Medulla oblongata (tissue), 1 donor: ENCODE results near the gene CHMP3.
"Not testable (repeated sequence)": the region's sequence is repeated elsewhere in the genome, so short reads cannot be mapped to it uniquely, and the experiment has no call there.

Source experiments
- DNase-seq: peaks from one replicate; pipeline ENCODE4 v3.0.0-alpha.2; 2015; ENCODE audit errors: extremely low spot score

Gene CHMP3

DNA sequence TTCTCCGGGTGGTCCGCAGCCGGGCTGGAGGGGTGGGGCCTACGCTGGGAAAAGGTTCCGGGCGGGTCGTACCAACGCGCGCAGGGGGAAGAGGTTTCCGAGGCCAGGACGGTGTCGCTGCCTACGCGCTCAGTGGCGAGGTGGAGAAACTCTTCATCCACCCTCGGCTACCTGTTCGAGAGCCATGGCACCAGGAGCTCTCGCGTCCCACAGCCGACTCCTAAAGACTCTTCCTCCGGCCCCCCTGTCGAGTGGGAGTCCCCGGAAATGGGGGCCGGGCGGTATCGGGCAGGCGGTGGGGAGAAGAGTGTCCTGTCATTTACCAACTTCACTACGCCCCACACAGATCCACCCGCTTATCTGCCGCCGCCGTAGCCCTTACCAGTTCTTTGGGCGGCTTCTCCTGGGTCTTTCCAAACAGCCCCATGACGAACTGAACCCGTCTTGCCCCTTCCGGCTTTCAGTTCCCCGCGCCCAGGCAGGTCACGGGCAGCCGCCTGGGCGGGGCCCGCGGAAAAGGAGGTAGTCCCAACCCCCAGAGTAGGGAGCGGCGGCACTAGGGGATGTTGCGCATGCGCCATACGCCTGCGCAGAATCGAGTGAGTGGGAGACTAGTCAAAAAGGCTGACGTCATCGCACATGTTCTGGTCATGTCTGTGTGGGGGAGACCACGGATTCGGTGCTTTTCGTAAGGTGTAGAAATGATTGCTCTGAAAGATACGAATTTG, at the start of gene CHMP3:
CHMP3 (minus strand) TSS at position 522 of the 728 bp plus-strand sequence; CDS start at position 427, 95 bp downstream.
- DNase-seq, result peak; percentile 99

DNA sequence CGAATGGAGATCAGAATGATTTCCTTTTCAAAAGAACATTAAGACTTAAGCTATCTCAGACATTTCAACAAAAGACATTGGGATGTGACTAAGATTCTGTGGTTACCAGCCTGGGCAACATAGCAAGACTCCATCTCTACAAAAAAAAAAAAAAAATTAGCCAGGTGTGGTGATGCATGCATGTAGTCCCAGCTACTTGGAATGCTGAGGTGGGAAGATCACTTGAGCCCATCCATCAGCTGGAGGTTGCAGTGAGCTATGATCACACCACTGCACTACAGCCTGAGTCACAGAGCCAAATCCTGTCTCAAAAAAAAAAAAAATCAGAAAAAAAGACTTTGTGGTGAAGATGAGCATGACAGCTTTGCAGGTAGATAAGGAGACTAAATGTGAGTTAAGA, 47.6 kb upstream of the CHMP3 start:
- DNase-seq, result no peak

DNA sequence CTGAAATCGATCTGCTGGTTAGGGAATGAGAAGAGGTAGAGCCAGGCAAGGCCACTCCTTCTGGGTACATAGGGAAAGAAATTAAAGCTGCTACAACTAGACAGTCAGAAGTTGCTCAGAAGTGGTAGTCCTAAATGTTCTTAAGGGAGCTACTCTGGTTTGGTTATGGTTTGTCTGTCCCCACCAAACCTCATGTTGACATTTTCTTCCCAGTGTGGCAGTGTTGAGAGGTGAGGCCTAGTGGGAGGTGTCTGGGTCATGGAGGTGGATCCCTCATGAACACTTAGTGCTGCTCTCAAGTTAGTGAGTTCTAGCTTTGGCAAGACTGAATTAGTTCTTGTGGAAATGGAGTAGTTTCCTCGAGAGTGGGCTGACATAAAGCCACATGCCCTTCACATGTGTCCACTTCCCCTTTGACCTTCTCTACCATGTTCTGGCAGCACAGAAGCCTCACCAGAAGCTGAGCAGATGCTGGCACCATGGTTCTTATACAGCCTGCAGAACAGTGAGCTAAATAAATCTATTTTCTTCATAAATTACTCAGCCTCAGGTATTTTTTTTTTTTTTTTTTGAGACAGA, 45.7 kb upstream of the CHMP3 start:
- no peak for DNase-seq

DNA sequence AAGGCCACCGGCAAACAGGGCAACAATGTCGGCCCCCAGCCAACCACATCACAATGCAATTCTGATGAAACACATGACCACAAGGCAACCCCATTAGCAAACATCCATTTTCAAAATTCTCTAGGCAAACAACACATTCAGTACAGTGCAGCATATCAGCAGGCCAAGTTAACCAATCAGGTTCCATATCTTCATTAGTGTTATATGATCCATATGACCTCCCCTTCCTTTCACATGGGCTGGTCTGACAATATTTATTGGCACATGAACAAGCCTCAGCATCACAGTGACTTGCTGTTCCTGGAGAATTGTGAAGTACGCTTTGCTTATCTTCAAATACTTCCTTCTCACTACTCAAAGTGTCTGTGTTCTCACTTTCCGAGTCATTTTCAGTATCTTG, 40.7 kb upstream of the CHMP3 start:
- no peak for DNase-seq

DNA sequence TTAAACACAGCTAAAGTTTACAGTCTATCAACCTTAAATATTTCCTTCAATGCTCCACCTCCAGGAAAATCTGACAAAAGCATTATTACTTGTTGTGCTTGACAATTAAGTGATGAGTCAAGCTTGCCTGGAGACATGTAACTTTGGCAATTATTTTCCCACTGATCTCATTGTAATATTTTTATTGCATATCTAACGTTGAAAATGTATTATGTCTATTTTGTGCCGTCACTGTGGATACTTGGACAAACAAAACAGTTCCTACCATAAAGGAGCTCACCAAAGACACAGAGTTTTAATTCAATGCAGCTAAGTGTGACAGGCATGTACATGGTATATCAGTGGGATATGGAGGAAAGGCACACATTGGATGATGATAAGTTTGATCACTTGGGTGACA, 35.7 kb upstream of the CHMP3 start:
- no peak for DNase-seq

DNA sequence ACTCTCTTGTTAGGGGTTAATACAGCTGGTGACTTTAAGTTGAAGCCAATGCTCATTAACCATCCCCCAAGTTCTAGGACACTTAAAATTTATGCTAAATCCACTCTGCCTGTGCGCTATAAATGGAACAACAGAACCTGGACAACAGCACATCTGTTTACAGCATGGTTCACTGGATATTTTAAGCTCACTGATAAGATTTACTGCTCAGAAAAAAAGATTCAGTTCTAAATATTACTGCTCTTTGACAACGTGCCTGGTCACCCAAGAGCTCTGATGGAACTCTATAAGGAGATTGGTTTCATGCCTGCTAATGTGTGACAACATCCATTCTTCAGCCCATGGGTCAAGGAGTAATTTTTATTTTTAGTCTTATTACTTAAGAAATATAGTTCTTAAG, 32.9 kb upstream of the CHMP3 start:
- DNase-seq, result no peak

DNA sequence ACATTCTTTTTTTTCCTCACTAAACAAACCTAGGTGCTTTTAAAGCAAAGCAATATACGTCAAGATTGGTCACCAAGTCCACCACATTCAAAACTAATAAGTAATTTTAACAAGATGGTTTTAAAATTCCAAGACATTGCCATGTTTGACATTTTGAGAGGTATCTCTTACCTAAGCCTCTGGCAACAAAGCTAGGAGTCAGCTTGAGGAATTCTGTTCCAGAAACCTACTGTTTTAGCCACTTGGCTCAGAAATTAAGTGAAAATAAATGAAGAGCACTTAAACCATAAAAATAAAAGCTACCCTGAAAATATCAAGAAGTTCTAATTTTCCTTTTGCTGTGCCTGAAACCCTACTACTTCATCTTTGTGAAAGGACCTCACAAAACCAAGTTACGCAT, 30.0 kb upstream of the CHMP3 start:
- DNase-seq, result no peak

DNA sequence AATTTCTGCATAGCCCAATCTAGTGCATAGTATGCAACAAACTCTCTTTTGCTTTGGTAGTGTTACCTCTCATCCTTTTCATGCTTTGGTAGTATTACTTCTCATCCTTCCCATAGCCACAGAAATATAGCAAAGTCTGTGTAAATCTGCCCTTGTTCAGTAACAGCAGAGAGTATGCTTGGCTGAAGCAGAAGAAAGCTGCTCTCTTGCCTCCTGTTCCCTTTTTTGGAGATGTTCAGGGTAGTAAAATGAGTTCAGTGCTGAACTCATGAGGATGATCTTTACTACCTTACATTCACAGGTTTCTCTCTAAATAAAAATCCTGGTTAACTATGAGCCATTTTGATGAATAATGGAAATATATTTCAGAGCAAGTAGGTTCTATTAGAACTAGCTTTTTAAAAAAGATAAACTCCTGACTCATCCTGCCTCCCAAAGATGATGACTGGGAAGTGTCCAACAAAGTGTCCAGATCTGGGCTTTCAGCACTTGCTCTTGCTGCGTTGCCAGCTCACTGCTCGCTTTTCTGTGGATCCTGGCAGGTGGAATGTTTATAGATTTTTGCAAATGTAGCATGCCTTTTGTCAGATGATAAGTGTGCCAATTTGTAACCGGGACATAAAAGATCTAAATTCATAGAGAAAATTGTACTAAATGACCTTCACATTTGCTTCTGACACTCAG, 29.4 kb upstream of the CHMP3 start:
- peak; percentile 33 for DNase-seq

DNA sequence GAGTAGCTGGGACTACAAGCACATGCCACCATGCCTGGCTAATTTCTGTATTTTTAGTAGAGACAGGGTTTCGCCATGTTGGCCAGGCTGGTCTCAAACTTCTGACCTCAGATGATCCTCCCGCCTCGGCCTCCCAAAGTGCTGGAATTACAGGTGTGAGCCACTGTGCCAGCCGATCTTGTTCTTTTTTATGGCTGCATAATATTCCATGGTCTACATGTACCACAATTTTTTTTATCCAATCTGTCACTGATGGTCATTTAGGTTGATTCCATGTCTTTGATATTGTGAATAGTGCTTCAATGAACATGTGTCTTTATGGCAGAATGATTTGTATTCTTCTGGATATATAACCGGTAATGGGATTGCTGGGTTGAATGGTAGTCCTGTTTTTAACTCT, 26.5 kb upstream of the CHMP3 start:
- not testable (repeated sequence) for DNase-seq

DNA sequence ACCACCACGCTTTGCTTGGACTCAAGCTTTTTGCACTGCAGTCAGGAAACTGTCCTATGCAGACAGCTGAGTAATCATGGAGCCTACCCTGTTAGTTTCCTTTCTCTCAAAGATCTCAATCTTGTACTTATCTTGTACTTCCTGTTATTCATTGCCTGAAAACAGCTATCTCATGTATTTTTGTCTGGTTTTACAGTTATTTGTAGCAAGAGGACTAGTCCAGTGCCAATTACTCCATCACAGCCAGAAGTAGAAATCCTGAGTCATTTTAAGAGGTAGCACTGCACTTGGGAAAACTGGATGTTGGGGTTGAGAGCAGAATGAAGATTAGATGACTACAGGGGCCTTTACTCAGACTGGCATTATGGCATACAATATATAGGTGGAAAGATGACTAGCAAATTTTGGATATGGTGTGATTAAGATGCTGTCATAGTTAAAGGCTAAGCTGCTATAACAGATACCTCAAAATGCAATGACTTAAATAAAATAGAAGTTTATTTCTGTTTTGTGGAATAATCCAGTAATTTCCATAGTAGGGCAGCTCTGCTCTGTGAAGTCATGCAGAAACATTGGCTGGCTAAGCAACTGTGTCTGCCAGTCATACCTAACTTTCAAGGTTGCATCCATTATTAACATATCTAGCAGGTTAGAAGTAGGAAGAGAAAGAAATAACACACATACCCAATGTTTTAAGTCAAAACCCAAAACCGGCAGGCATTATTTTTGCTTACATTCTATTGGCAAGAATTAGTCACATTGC, 21.1 kb upstream of the CHMP3 start:
- DNase-seq, result peak; percentile 26

DNA sequence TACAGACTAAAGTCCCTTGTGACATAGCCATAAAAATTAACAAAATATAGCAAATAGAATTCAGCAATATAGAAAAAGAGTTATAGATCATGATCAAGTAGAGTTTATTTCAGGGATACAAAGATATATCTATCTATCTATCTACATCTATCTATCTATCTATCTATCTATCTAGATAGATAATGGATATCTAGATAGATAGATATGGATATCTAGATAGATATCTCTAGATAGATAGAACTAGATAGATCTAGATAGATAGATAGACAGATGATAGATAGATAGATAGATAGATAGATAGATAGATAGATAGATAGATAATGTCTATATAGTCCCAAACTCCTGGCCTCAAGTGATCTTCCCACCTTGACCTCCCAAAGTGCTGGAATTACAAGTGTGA, 17.3 kb upstream of the CHMP3 start:
- DNase-seq, result no peak

DNA sequence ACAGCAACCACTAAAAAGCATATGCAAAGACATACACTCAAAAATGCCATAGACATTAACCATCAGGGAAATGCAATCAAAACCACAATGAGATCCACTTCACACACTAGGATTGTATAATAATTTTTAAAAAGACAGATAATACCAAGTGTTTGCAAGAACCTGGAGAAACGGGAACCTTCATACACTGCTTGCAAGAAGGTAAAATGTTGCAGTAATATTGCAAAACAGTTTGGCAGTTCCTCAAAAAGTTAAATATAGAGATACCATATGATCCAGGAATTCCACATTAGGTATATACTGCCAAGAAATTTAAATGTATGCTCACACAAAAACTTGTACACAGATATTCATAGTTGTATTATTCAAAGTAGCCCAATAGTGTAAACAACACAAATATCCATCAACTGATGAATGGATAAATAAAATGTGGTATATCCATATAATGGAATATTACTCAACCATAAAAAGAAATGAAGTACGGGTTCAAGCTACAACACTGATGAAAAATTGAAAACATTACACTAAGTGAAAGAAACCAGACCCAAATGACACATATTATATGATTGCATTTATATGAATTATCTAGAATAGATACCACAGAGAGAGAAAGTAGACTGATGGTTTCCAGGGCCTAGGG, 14.7 kb upstream of the CHMP3 start:
- no peak for DNase-seq

DNA sequence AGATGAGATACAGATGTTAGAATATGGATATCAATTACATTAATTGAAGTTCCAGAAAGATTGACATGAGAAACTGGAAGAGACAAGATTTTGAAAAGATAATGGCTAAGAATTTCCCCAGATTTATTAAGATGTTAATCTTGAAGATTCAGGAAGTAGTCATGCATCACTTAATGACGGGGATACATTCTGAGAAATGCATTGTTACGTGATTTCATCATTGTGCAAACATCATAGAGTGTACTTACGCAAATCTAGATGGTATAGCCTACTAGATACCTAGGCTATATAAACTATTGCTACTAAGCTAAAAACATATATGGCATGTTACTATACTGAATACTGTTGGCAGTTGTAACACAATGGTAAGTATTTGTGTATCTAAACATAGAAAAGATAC, 6.8 kb upstream of the CHMP3 start:
- no peak for DNase-seq

DNA sequence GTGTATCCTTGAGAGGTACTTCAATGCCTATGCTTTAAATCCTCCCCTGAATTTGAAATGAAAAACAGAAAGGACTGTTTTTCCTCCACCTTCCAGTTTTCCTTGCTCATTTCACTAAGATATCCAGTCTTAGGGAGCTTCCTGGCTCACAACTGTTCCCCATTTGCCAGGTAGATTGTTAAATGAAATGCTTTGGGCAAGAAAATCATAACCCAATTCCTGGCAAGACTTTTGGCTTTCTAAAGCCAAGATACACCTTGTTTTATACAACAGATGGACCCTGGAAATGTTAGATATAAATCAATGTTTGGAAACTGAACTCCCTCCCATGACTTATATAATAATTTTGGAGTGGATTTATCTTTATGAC, 3.6 kb upstream of the CHMP3 start:
- DNase-seq, result no peak

DNA sequence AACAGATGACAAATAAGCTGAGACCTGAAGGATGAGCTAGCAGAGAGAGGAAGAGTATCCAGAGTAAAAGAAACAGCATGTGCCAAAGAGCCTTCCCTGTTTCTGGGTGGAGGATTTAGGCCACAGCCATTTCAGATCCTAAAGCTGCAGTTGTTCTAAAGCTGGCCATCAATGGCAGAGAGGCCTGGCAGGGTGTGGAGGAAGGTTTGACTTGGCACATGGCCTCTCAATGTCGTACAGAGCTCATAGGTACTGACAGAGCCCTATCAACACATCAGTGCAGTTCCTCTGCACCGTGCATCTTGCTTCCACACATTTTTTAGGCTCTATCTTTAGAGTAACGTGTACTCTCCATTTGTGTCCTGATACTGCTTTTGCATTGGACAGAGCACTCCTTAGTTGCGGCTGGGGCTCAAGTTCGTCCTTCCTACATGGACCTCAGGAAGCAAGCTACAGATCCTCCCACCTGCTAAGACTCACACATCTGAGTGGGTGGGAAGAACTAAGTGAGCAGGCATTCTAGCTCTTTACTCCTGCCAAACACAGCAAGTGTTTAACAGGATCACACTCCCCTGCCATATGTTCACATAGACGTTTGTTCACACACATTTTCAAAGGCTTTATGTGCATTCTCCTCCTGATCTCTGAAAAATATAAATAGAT, 3.0 kb upstream of the CHMP3 start:
- DNase-seq, result no peak

DNA sequence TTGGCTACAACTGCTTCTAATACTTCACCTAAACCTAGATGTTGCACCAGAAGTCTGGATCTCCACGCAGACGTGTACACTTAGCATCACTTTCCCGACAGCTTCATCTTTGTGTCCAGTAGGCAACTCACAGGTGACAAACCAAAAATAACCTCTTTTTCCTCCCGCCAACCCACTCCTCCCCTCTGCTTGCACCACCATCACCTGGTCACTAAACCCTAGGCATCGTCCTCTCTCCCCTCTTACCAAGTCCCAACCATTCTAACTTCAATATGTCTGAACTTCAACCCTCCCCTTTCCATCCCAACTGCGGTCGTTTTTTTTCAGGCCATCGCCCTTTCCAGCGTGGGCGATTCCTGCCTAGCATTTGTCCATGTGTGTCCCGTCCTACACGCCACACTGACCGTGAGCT, 413 bp upstream of the CHMP3 start:
- no peak for DNase-seq

DNA sequence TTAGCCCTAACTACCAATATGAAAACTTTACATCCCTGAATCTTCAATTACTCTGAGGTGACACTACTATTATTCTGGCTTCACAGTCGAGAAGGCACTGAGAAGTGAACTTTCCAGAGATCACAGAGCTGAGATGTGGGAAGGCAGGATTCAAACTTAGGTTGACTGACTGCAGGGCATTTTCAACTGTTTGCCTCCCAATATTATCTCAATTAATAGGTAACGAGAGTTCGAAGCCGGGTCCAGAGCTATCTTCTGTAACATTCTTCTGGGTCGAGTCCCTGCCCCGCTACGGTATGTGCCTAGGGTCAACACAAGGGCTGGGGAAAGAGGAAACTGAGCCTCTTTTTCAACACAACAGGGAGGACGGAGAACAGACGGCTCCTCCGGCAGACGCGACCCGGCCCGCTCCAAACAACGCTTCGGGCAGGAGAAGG, 740 bp downstream of the CHMP3 start:
- no peak for DNase-seq

DNA sequence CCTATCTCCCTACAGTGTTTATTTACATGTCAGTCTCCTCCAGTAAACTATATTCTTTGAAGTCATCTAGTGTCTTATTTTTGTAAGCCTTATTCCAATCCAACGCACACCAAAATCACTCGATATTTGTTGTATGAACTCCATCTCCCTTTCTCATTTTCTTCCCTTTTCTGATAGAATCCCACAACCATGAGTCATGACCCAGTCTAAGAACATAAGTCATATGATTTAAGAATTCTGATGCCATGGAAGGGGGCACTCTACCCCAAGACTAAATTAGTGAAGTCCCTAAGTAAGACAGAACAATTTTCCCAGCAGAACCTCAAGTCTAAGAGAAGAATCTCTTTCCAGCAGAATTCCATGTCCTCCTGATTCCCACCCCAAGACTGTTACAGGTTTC, 5.4 kb downstream of the CHMP3 start:
- no peak for DNase-seq

DNA sequence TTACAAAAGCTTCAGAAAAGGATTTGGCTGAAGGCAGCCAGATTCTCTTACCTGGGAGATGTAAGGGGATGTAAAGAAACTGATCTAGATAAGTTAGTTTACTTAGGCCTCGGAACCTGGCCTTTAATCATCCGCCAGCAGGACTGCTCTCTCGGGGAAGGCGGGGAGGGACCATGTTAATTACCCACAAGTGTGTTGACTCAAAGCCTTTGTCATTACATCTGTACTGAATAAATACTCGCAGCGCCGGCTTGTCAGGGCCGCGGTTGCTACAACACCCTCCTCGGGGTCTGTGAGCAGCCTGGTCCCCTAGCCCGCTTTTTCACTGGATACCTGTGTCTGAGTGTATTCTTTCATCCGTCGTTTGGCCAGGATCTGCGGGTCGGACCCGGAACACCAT, 6.7 kb downstream of the CHMP3 start:
- no peak for DNase-seq

DNA sequence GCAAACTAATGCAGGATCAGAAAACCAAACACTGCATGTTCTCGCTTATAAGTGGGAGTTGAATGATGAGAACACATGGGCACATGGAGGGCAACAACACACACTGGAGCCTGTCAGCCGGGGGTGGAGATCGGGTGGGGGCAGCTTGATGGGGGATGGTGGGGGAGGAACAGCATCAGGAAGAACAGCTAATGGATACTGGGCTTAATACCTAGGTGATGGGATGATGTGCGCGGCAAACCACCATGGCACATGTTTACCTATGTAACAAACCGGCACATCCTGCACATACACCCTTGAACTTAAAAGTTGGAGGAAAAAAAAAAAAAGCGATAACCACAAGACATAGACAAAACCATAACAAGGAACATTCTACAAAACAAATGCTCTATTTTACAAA, 10.4 kb downstream of the CHMP3 start:
- no peak for DNase-seq

DNA sequence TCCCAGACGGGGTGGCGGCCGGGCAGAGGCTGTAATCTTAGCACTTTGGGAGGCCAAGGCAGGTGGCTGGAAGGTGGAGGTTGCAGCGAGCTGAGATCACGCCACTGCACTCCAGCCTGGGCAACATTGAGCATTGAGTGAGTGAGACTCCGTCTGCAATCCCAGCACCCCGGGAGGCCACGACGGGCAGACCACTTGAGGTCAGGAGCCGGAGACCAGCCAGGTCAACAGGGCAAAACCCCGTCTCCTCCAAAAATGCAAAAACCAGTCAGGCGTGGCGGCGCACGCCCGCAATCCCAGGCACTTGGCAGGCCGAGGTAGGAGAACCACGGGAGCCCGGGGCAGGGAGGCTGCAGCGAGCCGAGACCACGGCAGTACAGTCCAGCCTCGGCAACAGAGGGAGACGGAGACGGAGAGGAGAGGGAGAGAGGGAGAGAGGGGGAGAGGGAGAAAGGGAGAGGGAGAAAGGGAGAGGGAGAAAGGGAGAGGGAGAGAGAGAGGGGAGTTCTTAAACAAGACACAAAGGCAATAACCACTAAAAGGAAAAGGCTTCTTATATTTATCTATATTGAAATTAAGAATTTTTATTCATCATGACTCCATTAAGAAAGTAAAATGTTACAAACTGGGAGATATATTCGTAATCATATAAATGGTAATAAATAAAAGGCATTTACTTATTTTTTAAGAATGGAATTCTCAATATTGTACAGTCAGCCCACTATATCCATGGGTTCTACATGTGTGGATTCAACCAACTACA, 13.1 kb downstream of the CHMP3 start:
- DNase-seq, result not testable (repeated sequence)
